HEK293T (cell line): ENCODE results near the gene RPL36AL.
A peak's percentile ranks its signal among the peaks of the same experiment; 100 is the strongest.

Experiments
- CTCF ChIA-PET: fragments of 350-600 bp; formaldehyde crosslinking; extraction: SDS; loops from one replicate; lab custom pipeline; 2021; ENCODE audit warnings: antibody characterized with exemption, inconsistent platforms; lab: Yijun Ruan, JAX
- POLR2A ChIA-PET: fragments of 350-600 bp; formaldehyde crosslinking; extraction: SDS; loops from one replicate; lab custom pipeline; 2020; ENCODE audit warnings: antibody characterized with exemption, inconsistent platforms; lab: Yijun Ruan, JAX
- DNase-seq: peaks from one replicate; pipeline ENCODE4 v3.0.0; 2012; ENCODE audit warnings: mixed read lengths; ENCODE audit errors: extremely low spot score
- ARNT ChIP-seq: fragments of 450-650 bp; IDR thresholded peaks from 2 replicates; pipeline ENCODE4 v1.6.1; 2017; ENCODE audit warnings: mild to moderate bottlenecking
- BHLHE40 ChIP-seq: fragments of 450-650 bp; IDR thresholded peaks from 2 replicates; pipeline ENCODE4 v1.6.1; 2016; ENCODE audit warnings: mild to moderate bottlenecking, moderate library complexity, borderline replicate concordance
- CTBP1 ChIP-seq: fragments of 450-650 bp; IDR thresholded peaks from 2 replicates; pipeline ENCODE4 v1.6.1; 2016; ENCODE audit warnings: borderline replicate concordance
- ELF4 ChIP-seq: fragments of 450-650 bp; IDR thresholded peaks from 2 replicates; pipeline ENCODE4 v1.6.1; 2017; ENCODE audit warnings: antibody characterized with exemption
- FOXA1 ChIP-seq: fragments of 450-650 bp; IDR thresholded peaks from 2 replicates; pipeline ENCODE4 v1.6.1; 2016; ENCODE audit warnings: mild to moderate bottlenecking
- FOXK2 ChIP-seq: fragments of 450-650 bp; IDR thresholded peaks from 2 replicates; pipeline ENCODE4 v1.6.1; 2016; ENCODE audit warnings: mild to moderate bottlenecking
- FOXM1 ChIP-seq: fragments of 450-650 bp; IDR thresholded peaks from 2 replicates; pipeline ENCODE4 v1.6.1; 2017; ENCODE audit warnings: mild to moderate bottlenecking, borderline replicate concordance
- HDGF ChIP-seq: fragments of 450-650 bp; IDR thresholded peaks from 2 replicates; pipeline ENCODE4 v1.6.1; 2017; ENCODE audit warnings: antibody characterized with exemption, borderline replicate concordance
- L3MBTL2 ChIP-seq: fragments of 450-650 bp; conservative IDR thresholded peaks from 2 replicates; pipeline ENCODE4 v1.6.1; 2016; ENCODE audit warnings: mild to moderate bottlenecking
- LEF1 ChIP-seq: fragments of 450-650 bp; IDR thresholded peaks from 2 replicates; pipeline ENCODE4 v1.6.1; 2017; ENCODE audit warnings: mild to moderate bottlenecking, borderline replicate concordance
- NFRKB ChIP-seq: fragments of 450-650 bp; IDR thresholded peaks from 2 replicates; pipeline ENCODE4 v1.6.1; 2016; ENCODE audit warnings: mild to moderate bottlenecking, moderate library complexity
- SP1 ChIP-seq: fragments of 450-650 bp; IDR thresholded peaks from 2 replicates; pipeline ENCODE4 v1.6.1; 2017
- SUZ12 ChIP-seq: fragments of 450-650 bp; IDR thresholded peaks from 2 replicates; pipeline ENCODE4 v1.6.1; 2016; ENCODE audit warnings: mild to moderate bottlenecking
- TARDBP ChIP-seq: fragments of 450-650 bp; IDR thresholded peaks from 2 replicates; pipeline ENCODE4 v1.6.1; 2016
- ZNF384 ChIP-seq: fragments of 450-650 bp; IDR thresholded peaks from 2 replicates; pipeline ENCODE4 v1.6.1; 2016
- TF ChIP-seq, protein P1 (sequence below): fragments of 450-650 bp; IDR thresholded peaks from 2 replicates; pipeline ENCODE4 v1.6.1; 2016

The RPL36AL gene

DNA sequence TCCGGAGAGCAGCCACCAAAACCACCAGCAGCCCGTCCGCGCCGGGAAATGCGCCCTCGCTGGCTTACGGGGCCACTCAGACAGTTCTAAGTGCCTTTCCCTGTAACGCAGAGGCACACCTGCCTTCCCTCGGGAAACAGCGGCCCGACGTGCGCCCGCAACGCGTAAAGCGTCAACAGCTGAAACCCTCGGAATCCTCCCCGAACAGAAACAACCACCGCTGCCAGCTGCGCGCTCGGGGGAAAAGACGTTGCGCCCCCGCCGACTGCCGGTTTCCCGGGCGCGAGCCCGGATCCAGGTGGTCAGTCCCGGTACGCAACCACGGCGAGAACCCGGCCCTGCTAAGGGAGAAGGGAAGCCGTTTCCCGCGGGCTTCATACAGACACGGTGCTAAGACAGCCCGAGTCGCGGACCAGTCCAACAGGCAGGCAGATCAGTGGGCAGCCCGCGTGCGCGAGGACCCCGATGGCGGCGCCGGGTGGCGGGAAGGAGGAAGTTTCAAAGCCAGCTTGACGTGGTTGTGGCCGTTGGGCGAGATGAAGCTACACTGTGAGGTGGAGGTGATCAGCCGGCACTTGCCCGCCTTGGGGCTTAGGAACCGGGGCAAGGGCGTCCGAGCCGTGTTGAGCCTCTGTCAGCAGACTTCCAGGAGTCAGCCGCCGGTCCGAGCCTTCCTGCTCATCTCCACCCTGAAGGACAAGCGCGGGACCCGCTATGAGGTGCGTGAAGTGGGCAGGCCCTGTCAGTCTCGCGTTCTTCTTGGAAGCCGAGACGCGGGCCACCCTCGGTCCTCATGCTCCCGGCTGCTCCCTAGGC, 21.7 kb downstream of the RPL36AL start, which contains the start of gene LRR1:
Gene LRR1 (plus strand): TSS at position 456 of the 816 bp plus-strand sequence. CDS start 81 bp downstream, at position 537.
- CTCF ChIA-PET, result interaction anchor here (1.5 kb wide), 1 partner anchor 11 kb away, joined by 7 read pairs; no protein-coding TSS in a partner anchor
- peak; percentile 66 for DNase-seq
- POLR2A ChIA-PET, result interaction anchor here (1.0 to 3.3 kb wide), 9 partner anchors 12 to 254 kb away, joined by 3 to 37 read pairs (median 6); partner anchors contain the start of genes DNAAF2, KLHDC2, MGAT2 and NEMF
- TF ChIP-seq FOXA1, result no peak
- no peak for TF ChIP-seq BHLHE40
- TF ChIP-seq, protein P1, sequence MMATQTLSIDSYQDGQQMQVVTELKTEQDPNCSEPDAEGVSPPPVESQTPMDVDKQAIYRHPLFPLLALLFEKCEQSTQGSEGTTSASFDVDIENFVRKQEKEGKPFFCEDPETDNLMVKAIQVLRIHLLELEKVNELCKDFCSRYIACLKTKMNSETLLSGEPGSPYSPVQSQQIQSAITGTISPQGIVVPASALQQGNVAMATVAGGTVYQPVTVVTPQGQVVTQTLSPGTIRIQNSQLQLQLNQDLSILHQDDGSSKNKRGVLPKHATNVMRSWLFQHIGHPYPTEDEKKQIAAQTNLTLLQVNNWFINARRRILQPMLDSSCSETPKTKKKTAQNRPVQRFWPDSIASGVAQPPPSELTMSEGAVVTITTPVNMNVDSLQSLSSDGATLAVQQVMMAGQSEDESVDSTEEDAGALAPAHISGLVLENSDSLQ, result peak; percentile 74
- peak; percentile 84 for TF ChIP-seq L3MBTL2
- no peak for TF ChIP-seq TARDBP
- TF ChIP-seq FOXM1, result peak; percentile 39; the same call in 1 of the 2 replicates
- TF ChIP-seq ELF4, result peak; percentile 24; the same call in 1 of the 2 replicates
- TF ChIP-seq SP1, result no peak
- TF ChIP-seq NFRKB, result no peak
- TF ChIP-seq HDGF, result no peak

DNA sequence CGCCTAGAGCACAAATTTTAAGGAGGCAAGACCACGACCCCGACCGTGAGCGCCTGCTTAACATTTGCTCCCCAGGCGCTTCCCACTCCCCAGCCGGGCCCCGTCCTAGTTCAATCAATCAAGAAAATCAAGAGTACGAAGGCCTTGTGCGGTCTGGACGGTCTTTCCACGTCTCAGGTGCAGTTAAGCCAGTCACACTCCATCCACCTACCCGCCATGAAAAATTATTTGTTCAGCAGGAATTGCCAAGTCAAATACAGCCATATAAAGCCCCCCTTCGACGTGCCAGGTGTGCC, 22.3 kb downstream of the RPL36AL start:
- TF ChIP-seq TARDBP (no peak), HDGF (no peak), SP1 (no peak), ZNF384 (no peak), CTBP1 (no peak), BHLHE40 (no peak), LEF1 (no peak), FOXM1 (no peak)
- TF ChIP-seq, protein P1, result no peak; the same call in 1 of the 2 replicates
- POLR2A ChIA-PET, result interaction anchor here (1.3 to 3.3 kb wide), 7 partner anchors 12 to 254 kb away, joined by 3 to 37 read pairs (median 6); partner anchors contain the start of genes DNAAF2, KLHDC2, MGAT2 and NEMF
- no peak for DNase-seq
- CTCF ChIA-PET, result interaction anchor here (0.5 to 0.9 kb wide), 2 partner anchors 11 to 34 kb away, joined by 5 to 8 read pairs; no protein-coding TSS in a partner anchor

DNA sequence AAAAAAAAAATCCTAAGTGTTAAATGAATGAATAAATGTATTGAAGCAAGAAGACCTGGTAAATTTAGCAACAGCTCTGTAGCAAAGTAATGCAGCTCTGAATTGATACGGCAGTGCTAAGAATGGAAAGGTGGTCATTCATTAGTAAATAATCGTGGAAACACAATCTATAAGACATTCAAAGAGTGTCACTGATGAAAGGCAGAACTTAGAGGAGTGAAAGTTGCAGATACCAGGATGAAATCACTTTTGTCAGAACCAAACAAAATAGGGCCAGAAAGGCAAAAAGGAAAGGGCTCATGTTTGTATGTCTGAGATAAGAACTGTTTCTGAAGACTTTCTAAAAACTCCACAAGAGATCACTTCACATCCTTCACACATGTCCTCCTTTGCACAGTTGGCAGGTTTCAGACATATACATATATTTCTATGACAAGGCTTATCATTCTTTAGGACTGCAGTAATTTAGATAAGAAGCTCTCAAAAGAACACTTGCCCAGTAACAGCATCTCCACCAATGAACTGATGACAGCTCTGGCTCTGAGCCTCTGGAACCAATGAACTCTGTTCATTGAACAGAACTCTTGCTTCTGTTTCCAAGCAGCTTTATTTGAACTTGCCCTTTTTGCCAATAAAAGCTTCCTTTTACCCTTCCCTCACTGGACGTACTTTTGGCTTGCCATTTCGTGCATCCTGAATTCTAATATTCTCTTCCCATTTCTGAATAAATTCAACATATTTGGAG, 25.9 kb downstream of the RPL36AL start:
- TF ChIP-seq FOXM1 (no peak), L3MBTL2 (no peak), SUZ12 (no peak), FOXA1 (no peak), ELF4 (no peak), SP1 (no peak), ARNT (no peak), TARDBP (no peak), NFRKB (no peak), ZNF384 (no peak)

DNA sequence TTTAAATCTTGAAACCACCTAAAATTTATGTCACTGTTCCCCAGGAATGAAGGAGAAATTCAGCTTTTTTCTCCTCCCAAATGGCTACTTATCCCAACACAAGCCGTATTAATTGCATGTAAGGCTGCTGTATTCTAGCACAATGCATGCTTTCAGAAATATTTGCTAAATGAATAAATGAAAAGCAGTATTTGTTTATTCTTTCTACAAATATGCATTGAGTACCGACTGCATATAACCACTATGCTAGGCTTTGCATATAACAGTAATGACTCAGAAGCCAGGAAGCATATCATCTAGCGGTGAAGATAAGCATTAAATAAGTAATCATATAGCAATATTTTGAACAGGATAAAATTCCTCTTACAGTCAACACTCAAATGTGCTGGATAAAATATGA, 27.4 kb downstream of the RPL36AL start:
- ChIA-PET POLR2A (interaction anchor here (3.3 kb wide), 1 partner anchor 28 kb away, joined by 33 read pairs; the partner anchor contains the start of genes MGAT2 and RPL36AL), CTCF (interaction anchor here (0.5 kb wide), 1 partner anchor 17 kb away, joined by 3 read pairs; no protein-coding TSS in a partner anchor)
- no peak for DNase-seq
- TF ChIP-seq TARDBP, result no peak
- no peak for TF ChIP-seq FOXM1
- no peak for TF ChIP-seq ELF4
- no peak for TF ChIP-seq HDGF
- TF ChIP-seq CTBP1, result no peak
- TF ChIP-seq ZNF384, result no peak
- TF ChIP-seq ARNT, result no peak
- TF ChIP-seq BHLHE40, result no peak
- TF ChIP-seq L3MBTL2, result no peak
- no peak for TF ChIP-seq LEF1
- TF ChIP-seq FOXK2, result no peak
- no peak for TF ChIP-seq SP1
- TF ChIP-seq, protein P1, result no peak
- no peak for TF ChIP-seq NFRKB
- TF ChIP-seq FOXA1, result no peak
- no peak for TF ChIP-seq SUZ12

More for the DNA sequence above, 25.9 kb downstream of the RPL36AL start:
- CTCF ChIA-PET, result interaction anchor here (2.7 kb wide), 1 partner anchor 8 kb away, joined by 16 read pairs; the partner anchor contains the start of gene RPS29
- peak; percentile 31 for DNase-seq
- POLR2A ChIA-PET, result interaction anchor here (1.1 to 3.3 kb wide), 7 partner anchors 9 to 406 kb away, joined by 3 to 40 read pairs (median 6); partner anchors contain the start of genes MGAT2, POLE2, RPL36AL and RPS29

DNA sequence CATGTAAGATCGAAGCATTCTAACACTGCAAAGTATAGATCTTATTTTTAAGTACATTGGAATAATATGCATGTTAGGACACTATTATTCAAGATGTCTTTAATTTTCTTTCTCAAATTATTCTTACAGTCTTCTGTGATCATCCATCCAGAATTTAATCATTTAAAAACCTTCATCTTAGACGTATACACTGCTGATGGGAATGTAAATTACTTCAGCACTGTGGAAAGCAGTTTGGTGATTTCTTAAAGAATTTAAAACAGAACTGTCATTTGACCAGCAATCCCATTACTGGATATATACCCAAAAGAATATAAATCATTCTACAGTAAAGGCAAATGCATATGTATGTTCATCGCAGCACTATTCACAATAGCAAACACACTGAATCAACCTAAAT, 31.0 kb downstream of the RPL36AL start:
- CTCF ChIA-PET, result interaction anchor here (0.6 kb wide), 1 partner anchor 11 kb away, joined by 3 read pairs; no protein-coding TSS in a partner anchor
- DNase-seq, result no peak
- POLR2A ChIA-PET, result no interaction called here
- TF ChIP-seq, protein P1, result no peak
- TF ChIP-seq L3MBTL2 (no peak), ELF4 (no peak), NFRKB (no peak), ARNT (no peak), TARDBP (no peak), HDGF (no peak), FOXM1 (no peak), LEF1 (no peak), FOXK2 (no peak), BHLHE40 (no peak), FOXA1 (no peak), ZNF384 (no peak)
